Activated B cell treated with CpG ODN at 0.5 μM for 24 hours (primary cell): ENCODE data around the gene PRKACB. TPM values are rescaled to one million over a fixed set of nuclear protein-coding genes. Genes with fewer than 3 reads are reported as not detected.

Experiments used
- ATAC-seq: fragments of 200-7000 bp; cut with Tn5 transposase; one replicate; pipeline ENCODE4 v1.10.0; 2021; ENCODE audit warnings: low read depth, mild to moderate bottlenecking, moderate library complexity
- CTCF ChIA-PET: fragments of 350-600 bp; sonication (Branson Sonifier 250); formaldehyde crosslinking; loops from one replicate; lab custom pipeline; 2021; ENCODE audit warnings: antibody characterized with exemption; lab: Charles Lee
- POLR2A ChIA-PET: fragments of 350-600 bp; sonication (Branson Sonifier 250); formaldehyde crosslinking; loops from one replicate; lab custom pipeline; 2021; ENCODE audit warnings: antibody characterized with exemption; lab: Charles Lee
- DNase-seq: peaks from one replicate; pipeline ENCODE4 v3.0.0; 2022
- H3K27ac Mint-ChIP-seq: one replicate; pipeline ENCODE4 v1.8.0; 2020; ENCODE audit warnings: mixed read lengths
- H3K27me3 Mint-ChIP-seq: one replicate; pipeline ENCODE4 v1.8.0; 2021; ENCODE audit warnings: mixed read lengths
- H3K36me3 Mint-ChIP-seq: one replicate; pipeline ENCODE4 v1.8.0; 2021; ENCODE audit warnings: low read depth, mixed read lengths
- H3K4me1 Mint-ChIP-seq: one replicate; pipeline ENCODE4 v1.8.0; 2021; ENCODE audit warnings: mixed read lengths
- H3K4me3 Mint-ChIP-seq: one replicate; pipeline ENCODE4 v1.8.0; 2020; ENCODE audit warnings: mild to moderate bottlenecking, mixed read lengths
- H3K9me3 Mint-ChIP-seq: one replicate; pipeline ENCODE4 v1.8.0; 2020; ENCODE audit warnings: mixed read lengths
- intact Hi-C: fragments of 100-400 bp; cut with micrococcal nuclease; formaldehyde crosslinking; loops from one replicate; pipeline ENCODE4 v1.15.1; 2024
- total RNA-seq: library from RNA; stranded (reverse); gene quantifications from 2 replicates; pipeline ENCODE4 v1.2.3, GENCODE V29; 2022
- TF ChIP-seq, protein P1 (sequence below): fragments of 200-600 bp; IDR thresholded peaks from one replicate; pipeline ENCODE4 v1.8.0; 2022; ENCODE audit warnings: antibody characterized with exemption, mild to moderate bottlenecking

Gene PRKACB
- total RNA-seq, 1 donor from 2014 or later, result 33.0 TPM

- peak overlapping the region; percentile 1 for H3K27ac Mint-ChIP-seq
- no peak overlapping the region for H3K4me3 Mint-ChIP-seq
- H3K9me3 Mint-ChIP-seq, result peaks cover 4% of the 10 kb centered on the region
- TF ChIP-seq, protein P1, sequence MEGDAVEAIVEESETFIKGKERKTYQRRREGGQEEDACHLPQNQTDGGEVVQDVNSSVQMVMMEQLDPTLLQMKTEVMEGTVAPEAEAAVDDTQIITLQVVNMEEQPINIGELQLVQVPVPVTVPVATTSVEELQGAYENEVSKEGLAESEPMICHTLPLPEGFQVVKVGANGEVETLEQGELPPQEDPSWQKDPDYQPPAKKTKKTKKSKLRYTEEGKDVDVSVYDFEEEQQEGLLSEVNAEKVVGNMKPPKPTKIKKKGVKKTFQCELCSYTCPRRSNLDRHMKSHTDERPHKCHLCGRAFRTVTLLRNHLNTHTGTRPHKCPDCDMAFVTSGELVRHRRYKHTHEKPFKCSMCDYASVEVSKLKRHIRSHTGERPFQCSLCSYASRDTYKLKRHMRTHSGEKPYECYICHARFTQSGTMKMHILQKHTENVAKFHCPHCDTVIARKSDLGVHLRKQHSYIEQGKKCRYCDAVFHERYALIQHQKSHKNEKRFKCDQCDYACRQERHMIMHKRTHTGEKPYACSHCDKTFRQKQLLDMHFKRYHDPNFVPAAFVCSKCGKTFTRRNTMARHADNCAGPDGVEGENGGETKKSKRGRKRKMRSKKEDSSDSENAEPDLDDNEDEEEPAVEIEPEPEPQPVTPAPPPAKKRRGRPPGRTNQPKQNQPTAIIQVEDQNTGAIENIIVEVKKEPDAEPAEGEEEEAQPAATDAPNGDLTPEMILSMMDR, result no peak
- ChIA-PET POLR2A (interaction anchor here (0.6 to 1.8 kb wide), 3 partner anchors 10 to 398 kb away, joined by 4 to 7 read pairs (median 5); no protein-coding TSS in a partner anchor), CTCF (interaction anchor here (1.8 kb wide), 1 partner anchor 18 kb away, joined by 7 read pairs; the partner anchor contains the start of gene PRKACB)
- peaks cover 73% of the 10 kb centered on the region for H3K4me1 Mint-ChIP-seq
- DNase-seq, result no peak
- intact Hi-C loops, result loop anchor here (5.0 kb wide), 1 partner anchor 110 kb away; no protein-coding TSS in a partner anchor
- no peak for ATAC-seq
- no peaks in the 10 kb centered on the region for H3K27me3 Mint-ChIP-seq
- peaks cover 16% of the 10 kb centered on the region for H3K36me3 Mint-ChIP-seq
These were observed 18.2 kb downstream of the PRKACB start for GRCh38 chr1:84162295-84162694.

DNA sequence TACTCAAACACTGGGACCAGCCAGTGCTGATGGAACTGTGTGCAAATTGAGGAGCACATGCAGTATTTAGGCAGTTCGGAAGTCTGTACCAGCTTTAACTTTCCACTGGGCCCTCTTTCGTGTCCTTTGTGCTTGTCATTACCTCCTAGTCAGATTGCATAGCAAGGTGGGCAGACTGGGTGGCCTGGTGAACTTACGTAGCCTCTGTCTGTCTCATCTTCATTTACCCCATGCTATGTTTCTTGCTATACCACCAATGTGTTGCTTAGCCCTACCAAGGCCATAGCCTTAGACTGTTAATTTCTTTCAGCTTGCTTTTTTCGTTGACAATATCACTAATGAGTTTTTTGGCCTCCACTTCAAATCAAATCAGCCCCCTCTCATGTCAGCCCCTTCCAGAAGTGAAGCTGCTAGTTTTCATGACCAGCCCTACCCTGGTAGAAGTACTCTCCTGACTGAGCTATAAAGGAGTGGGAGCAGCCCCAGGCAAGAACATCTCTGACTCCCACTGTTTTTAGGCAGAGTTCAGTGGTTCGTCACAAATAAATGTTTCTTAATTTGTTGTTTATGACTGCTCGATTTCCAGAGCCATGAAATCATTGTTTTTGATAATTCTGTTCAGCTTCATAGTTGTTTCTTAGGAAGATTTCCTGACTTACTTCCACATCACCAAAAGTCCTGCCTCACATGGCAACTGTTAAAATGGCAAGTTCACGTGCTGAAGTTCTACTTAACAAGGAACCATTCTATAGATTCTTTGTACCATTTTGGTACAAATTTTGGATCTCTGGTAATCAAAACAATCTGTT is 19.3 kb downstream of the PRKACB start:
- CTCF ChIA-PET, result interaction anchor here (1.8 kb wide), 1 partner anchor 19 kb away, joined by 7 read pairs; the partner anchor contains the start of gene PRKACB
- DNase-seq (no peak), ATAC-seq (no peak)
- H3K4me1 Mint-ChIP-seq, result peaks cover 71% of the 10 kb centered on the region
- intact Hi-C loops, result loop anchor here (5.0 kb wide), 1 partner anchor 109 kb away; no protein-coding TSS in a partner anchor
- H3K4me3 Mint-ChIP-seq, result no peak overlapping the region
- POLR2A ChIA-PET, result interaction anchor here (1.5 to 1.8 kb wide), 2 partner anchors 11 to 15 kb away, joined by 4 to 7 read pairs; no protein-coding TSS in a partner anchor
- no peak overlapping the region for H3K27ac Mint-ChIP-seq
- no peaks in the 10 kb centered on the region for H3K9me3 Mint-ChIP-seq
- H3K27me3 Mint-ChIP-seq, result no peaks in the 10 kb centered on the region
- H3K36me3 Mint-ChIP-seq, result peaks cover 8% of the 10 kb centered on the region
- TF ChIP-seq, protein P1, result no peak

- ChIA-PET POLR2A (interaction anchor here (1.1 to 1.8 kb wide), 3 partner anchors 12 to 17 kb away, joined by 4 read pairs; no protein-coding TSS in a partner anchor), CTCF (interaction anchor here (1.8 kb wide), 1 partner anchor 19 kb away, joined by 7 read pairs; the partner anchor contains the start of gene PRKACB)
- intact Hi-C loops, result loop anchor here (5.0 kb wide), 1 partner anchor 108 kb away; no protein-coding TSS in a partner anchor
- Mint-ChIP-seq H3K36me3 (peaks cover 6% of the 10 kb centered on the region), H3K27me3 (no peaks in the 10 kb centered on the region), H3K27ac (no peak overlapping the region), H3K4me1 (peaks cover 70% of the 10 kb centered on the region), H3K4me3 (no peak overlapping the region), H3K9me3 (no peaks in the 10 kb centered on the region)
- TF ChIP-seq, protein P1, result no peak
- no peak for ATAC-seq
- no peak for DNase-seq
These were observed 20.1 kb downstream of the PRKACB start for GRCh38 chr1:84164161-84164560.

- H3K36me3 Mint-ChIP-seq, result peaks cover 6% of the 10 kb centered on the region
- H3K4me1 Mint-ChIP-seq, result peaks cover 73% of the 10 kb centered on the region
- H3K27ac Mint-ChIP-seq, result no peak overlapping the region
- ChIA-PET CTCF (no interaction called here), POLR2A (interaction anchor here (1.1 to 1.4 kb wide), 2 partner anchors 12 to 17 kb away, joined by 4 read pairs; no protein-coding TSS in a partner anchor)
- no peak for DNase-seq
- peak overlapping the region; percentile 4 for H3K4me3 Mint-ChIP-seq
- TF ChIP-seq, protein P1, result no peak
- no peaks in the 10 kb centered on the region for H3K9me3 Mint-ChIP-seq
- no peaks in the 10 kb centered on the region for H3K27me3 Mint-ChIP-seq
- intact Hi-C loops, result loop anchor here (5.0 kb wide), 1 partner anchor 108 kb away; no protein-coding TSS in a partner anchor
- no peak for ATAC-seq
These were observed 20.5 kb downstream of the PRKACB start for GRCh38 chr1:84164567-84165021.
